Stimulated activated CD4-positive, alpha-beta T cell treated with anti-CD3 and anti-CD28 coated beads, Interleukin-1b, Interleukin-23, amount 100 ng/mL, for 24 hours (primary cell): ENCODE data around the gene LTO1.
A peak's percentile ranks its signal among the peaks of the same experiment; 100 is the strongest.

ENCODE experiments used
- DNase-seq, 4 experiments: peaks; one replicate each; pipeline ENCODE4 v3.0.0-alpha.2; 2020; ENCODE audit warnings: low read depth in 4 of 4, low spot score in 1 of 4

Gene LTO1, protein sequence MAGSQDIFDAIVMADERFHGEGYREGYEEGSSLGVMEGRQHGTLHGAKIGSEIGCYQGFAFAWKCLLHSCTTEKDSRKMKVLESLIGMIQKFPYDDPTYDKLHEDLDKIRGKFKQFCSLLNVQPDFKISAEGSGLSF

DNA sequence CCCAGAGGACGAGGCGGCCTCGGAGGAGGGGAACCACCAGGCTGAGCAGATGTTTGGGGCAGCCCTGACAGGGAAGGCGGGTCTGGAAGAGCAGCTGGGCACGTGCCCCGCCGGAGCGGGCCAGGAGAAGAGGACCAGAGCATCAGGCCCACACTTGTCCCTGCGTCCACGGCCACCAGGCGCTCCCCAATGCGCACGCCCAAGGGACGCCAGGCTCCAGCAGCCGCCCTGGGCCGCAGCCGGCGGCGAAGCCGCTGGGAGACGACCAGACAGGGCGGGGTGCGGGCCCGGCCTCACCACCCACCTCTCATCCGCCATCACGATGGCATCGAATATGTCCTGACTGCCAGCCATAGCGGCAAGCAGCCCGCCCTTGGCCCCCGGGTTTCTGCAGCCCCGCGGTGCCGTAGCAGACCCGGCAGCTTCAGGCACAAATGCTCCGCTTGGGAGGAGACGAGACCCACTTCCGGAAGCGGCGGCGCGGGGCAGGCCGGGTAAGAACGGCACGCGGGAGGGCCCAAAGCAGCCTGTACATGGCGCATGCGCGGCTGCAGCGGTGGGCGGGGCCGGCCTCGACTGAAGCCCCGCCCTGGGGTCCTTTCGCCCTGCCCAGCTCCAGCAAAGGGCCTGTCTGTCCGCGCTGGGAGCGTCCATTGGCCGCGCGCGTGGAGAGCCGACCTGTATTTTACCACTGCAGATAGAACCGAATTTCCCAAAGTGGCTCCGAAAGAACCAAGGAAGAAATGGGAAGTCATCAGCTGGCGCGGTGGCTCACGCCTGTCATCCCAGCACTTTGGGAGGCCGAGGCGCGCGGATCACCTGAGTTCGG lies at the start of gene LTO1:
Gene LTO1 (minus strand): TSS at position 468 of the 829 bp plus-strand sequence. CDS start 114 bp downstream, at position 354.
- peak; percentile 88 to 98 (median 93) for DNase-seq

DNA sequence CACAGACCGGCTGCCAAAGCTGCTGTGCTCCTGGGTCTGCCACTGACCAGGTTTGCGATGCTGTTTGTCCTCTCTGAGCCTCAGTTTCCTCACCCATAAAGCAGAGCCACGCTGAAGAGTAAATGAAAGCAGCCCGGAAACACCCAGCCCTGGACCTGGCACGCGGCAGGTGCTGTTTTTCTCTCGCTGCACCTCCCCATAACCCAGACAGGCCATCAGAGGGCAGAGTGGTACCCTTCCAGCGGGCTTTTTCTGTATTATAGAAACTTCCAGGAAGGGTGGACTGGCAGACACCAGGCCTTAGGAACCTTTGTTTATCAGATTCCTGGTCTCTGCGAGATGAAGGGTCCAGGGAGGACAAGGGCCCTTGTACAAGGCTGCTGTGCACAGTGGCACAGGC lies 46.6 kb upstream of the LTO1 start:
- DNase-seq = no peak

DNA sequence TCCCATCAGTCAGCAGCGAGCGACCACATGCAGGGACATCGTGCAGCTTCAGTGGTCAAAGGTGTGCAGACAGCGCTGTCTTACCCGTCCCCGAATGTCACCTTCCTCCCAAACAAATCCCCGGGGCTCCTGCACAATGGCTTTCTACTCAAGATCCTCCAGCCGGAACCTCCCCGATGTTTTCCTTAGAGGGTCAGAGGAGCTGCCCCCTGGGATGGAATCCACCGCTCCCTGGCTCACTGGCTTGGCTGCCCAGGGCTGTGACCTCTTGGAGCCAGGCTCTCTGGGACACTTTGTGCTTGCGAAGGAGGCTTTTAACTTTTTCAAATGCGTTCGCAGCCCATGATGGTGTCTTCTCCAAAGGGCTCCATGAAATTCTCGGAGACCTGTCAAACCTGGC lies 46.0 kb upstream of the LTO1 start:
- DNase-seq = no peak

DNA sequence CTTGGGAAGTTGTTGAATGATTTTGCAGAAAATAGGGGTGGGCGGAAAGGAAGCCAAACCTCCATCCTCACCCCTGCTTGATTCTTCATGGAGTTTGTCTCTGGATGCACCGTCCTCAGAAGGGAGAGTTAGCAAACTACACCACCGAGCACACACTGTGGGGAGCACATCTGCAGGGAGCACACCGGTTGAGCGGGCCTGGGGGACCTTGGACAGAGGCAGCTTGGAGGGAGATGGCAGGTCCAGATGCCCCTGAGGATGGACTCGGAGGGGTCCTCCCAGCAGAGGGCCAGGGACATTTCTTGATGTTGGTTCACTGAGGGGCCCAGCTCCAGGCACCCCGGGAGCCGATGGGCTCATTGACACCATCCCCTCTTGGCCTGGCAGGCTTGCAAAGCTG lies 43.8 kb upstream of the LTO1 start:
- no peak for DNase-seq

DNA sequence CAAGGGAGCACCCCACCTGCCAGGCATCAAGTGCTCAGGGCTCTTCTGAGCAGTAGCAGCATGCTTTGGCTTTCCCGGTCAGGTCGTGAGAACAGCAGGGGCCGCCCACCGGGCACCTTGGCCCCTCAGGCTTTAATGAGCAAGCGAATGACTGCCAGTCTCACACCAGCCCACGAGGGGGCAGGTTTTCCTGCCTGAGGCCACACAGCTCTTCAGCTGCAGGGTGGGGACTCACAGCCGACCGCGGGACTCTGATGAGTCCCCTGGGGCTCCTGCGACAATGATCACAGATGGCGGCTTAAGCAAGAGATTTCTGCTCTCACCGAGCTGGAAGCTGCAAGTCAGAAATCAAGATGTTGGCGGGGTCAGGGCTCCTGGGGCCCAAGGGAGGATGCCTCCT lies 43.0 kb upstream of the LTO1 start:
- no peak for DNase-seq

DNA sequence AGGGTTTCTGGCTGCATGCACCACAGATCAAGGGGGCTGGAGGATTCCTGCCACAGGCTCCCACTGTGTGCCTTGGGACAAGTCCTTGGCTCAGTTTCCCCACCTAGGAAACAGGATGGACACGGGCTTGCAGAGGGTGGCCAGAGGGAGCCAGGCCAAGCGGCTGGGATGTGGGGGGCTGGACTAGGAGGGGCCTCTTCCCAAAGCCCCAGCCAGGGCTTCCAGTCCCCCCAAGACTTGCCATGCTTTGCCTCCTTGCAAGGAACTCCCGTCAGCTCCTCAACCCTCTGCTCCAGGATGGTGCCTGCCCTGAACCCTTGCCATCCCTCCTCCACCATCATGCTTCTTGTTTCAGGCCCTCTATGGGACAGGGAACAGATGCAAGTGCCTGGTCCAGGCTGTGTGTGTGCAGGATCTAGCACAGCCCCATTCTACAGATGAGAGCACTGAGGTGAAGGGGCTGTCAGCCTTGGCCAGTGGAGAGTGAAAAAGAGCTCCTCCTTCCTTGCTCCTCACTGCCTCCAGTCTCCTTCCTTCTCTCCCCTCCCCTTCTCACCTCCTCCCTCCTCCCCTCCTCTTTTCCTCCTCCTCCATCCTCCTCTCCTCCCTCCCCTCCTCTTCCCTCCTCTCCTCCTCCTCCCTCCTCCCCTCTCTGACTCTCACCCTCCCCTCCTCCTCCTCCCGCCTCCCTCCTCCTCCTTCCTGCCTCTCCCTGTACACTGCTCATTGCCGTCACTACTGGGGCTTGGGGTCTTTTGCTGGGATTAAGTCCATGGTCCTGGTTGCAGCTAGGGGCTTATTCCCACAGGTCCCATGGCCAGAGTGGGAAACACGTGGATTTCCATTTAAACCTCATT lies 42.0 kb upstream of the LTO1 start:
- DNase-seq = no peak

DNA sequence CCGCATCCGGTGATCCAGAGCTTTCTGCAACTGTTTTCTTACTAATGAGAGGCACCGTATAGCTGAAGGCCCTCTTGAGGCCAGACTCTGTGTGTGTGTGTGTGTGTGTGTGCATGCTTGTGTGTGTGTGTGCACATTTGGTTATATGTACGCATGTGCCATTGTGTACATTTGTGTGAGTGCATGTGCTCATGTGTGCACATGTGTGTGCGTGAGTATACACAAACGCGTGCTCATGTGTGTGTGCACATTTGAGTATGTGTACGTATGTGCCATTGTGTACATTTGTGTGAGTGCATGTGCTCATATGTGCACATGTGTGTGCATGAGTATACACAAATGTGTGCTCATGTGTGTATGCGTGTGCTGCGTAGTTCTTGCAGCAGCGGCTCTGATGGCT lies 40.9 kb upstream of the LTO1 start:
- DNase-seq = no peak

DNA sequence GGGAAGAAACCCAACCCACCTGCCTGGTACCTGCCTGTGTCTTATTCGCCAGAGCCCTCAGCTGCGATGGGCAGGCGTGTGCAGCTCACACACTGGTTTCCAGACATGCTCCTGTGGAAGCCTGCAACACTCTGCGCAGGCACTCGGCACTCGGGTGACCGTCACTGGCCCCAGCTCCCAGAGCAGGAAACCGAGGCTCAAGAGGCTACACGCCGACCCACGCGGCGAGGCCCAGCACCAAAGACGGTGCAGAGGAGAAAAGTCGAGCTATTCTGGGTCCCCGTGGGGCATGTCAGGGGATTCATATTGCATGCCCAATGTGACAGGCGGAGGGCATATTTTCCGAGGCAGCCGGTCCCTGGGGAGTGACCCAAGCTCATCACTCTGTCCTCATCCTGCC lies 40.3 kb upstream of the LTO1 start:
- DNase-seq = no peak

DNA sequence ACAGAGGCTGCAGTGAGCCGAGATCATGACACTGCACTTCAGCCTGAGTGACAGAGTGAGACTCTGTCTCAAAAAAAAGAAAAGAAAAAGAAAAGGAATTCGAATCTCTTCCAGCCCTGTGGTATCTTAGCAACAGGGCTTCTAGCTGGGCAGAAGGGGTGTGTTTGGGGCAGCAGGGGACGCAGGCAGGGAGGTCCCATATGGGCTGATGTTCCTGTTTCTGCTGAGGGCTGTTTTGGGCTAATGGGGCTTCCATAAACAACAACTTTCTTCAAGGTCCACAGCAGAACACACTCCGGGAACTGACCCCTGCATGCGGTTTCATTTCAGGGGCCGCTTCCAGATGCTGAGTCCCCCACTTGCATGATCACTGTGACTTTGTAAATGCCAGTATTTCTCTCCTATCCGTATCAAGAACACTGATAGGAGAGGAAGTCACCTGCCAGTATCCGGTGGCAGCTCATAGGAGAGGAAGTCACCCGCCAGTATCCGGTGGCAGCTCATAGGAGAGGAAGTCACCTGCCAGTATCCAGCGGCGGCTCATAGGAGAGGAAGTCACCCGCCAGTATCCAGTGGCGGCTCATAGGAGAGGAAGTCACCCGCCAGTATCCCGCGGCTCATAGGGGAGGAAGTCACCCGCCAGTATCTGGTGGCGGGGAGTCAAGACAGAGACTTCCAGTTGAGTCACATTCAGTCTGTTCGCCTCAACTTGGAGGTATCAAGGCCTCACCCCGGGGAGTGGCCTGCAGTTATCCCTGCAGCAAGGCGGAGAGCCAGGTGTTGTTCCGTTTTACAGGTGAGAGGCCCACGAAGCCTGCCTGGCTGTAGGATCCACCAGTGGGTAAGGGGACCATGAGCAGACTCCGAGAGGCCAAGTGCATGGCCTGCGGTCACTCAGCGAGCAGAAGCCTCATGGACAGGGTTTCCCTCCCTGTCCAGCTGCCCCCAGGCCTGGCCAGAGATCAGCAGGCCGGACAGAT lies 37.0 kb upstream of the LTO1 start:
- DNase-seq = no peak

DNA sequence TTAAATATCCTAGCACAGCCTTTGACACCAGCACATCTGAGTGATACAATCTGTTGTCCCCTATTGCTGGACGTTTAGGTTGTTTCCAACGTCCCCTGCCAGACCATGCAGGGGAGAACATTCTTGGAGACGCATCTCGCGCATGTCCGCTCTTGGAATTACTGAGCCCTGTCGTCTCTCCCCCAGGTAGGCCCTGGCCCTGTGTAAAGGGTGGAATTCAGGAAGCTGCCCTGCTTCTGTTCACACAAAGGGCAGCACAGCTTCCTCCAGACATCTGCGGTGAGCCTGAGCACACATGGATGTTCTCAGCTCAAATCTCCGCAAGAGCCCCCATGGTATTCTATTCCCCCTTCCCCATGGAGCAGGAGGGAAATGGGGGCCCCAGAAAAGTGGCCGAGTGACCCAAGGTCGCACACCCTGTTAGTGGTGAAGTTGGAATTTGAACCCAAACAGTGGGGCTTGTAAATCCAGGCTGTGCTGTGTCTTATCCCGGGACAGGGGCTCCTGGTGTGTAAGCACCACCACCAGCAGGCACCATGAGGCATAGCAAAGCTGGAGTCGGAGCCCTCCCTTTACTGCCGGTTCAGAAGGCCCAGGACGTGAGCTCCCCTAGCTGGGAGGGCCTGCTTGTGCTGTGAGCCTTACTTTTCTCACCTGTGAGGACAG lies 33.7 kb upstream of the LTO1 start:
- DNase-seq = no peak

DNA sequence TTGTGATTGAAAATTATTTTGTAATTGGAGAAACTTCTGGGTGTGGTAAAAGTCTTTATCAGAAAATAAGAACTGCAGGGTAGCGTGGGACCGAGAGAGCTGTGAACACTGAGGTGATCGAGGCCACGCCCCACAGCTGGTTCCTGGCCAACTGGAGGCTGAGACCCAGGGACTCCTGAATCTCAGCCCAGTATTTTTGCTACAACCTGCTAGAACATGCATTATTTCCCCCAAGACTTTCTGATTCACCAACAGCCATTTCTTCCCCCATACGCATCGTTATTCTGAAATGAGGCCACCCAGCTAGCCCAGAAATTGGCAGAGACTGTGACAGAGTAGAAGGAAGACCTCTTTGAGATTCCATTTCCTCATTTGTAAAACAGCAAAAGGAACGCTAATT lies 32.0 kb upstream of the LTO1 start:
- DNase-seq = no peak

DNA sequence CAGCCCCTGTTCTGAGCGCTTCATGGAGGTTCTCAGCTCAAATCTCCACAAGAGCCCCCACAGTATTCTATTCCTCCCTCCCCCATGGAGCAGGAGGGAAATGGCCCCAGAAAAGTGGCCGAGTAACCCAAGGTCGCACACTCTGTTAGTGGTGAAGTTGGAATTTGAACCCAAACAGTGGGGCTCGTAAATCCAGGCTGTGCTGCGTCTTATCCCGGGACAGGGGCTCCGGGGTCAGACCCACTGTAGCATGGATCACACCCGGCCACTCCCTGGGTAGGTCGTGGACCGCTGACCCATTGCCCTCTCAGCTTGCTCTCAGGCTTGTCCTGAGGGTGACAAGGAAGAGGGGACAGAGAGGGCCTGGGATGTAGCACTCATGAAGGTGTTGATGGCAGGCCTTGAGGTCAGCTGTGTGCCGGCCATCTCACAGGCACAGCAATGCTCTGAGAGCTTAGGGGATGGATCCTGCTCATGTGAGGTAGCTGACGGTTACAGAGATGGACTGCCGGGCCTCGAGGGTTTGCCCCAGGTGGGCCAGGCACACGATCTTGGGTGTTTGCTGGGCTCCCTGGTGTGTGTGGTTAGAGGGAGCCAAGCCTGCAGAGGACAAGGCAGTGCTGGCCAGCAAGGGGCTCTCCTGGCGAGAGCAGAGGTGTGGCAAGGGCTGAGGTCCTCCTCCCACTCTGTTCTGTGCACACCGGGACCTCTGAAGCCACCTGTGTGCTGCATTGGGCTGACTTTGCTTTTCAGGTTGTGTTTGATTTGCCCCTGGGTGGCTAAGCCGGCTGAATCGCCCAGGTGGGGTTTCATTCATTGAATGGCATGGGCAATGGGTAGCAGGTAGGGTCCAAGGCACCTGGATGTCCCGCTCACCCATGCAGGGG lies 31.0 kb upstream of the LTO1 start:
- DNase-seq = no peak

DNA sequence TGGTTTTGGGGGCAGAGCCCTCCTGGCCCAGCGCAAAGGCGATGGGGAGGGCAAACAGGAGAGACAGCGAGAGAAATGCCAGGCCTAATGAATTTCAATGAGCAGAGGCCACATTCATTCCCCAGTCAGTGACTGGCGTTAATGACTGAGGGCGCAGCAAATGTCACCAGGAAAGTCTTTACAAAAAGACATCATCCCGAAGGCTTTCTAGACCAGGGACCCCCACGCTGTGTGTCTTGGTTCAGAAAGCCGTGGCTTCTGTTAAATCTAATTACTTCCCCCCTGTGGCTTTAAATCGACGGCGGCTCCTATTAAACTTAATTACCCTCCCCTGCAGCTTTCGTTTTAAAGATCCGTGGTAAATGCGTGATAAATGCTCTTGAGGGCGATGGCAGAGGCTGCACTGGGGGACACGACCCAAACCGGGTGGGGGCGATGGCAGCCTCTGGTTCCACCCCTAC lies 30.2 kb upstream of the LTO1 start:
- no peak for DNase-seq

DNA sequence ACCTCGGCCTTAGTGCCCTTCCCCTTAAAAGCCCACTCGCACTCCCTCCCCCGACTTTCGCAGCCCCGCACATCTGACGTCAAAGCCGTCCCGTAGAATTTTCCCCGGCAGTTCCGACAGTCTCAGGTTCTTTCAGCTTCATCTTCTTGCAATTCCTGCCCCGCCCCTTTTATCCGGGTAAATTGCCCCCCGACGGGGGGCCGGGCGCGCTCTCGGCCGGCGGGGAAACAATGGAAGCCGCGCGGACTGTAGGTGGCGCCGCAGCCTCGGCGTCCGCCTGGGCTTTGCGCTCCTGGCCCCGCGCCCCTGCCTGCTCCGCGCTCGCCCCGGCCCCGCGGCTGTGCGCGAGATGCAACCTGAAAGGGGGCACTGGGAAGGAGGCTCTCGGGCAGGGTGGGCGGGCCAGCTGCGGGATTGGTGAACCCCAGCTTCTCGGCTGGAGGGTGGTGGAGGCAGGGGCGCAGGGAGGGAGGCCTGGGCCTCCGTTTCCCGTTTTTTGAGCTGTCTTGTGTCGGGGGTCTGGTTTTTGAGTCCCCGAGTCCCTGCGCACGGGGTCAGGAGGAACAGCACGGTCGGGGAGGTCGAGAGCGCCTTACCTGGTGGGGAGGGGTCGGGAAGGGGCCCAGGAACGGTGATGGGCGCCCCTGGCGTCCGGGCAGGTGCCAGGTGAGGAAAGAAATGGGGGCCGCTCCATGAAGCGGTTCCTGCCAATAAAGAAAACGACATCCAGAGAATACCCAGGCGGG lies 29.5 kb upstream of the LTO1 start:
- DNase-seq = no peak

DNA sequence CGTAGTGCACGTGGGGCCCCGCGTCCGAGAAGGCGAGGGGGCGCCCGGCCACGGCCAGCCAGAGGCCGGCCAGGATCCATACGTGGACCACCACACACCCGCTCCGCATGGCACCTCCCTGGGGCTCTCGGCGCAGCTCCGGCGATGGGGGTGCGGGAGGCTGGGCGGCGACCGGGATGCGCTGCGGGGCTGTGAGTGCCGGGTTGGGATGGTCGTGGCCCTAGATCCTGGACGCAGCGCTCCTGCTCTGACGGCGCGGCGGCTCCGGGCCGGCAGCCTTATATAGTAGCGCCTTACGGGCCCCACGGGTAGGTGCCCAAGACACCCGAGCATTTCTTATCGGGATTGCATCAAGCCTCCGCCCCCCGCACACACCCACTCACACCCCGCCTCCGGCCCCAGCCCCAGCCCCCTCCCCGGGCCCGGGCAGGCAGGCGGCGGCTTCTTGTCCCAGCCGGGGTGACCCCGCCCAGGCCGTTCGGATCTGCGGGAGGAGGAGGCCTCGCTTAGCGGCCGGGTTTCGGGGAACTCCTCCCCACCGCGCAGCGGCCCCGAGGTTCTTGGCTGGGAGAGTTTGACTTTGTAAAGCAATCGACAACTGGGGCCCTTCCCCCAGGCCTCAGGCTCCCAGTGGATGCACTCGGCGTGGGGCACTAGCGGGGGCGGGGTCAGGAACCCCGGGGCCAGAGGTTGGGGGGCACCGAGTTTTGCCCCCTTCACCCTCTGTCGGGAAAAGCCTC lies 28.8 kb upstream of the LTO1 start, which contains the start of gene FGF19:
Gene FGF19 (minus strand): TSS at position 255 of the 740 bp plus-strand sequence. CDS start 146 bp downstream, at position 109.
- no peak for DNase-seq

DNA sequence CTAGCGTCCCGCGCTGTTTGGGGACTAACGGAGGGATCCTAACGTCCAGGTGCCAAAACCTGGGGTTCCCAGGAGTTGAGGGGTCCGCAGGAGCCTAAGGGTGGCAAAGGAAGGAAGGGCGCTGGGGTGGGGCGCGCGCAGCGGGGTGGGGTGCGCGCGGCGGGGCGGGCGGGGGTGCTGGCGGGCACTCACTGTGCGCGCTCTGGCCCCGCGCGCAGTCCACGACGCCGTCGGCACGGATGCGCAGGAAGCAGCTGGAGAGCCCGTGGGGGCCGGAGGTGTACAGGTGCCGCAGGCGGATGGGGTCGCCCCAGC lies 28.3 kb upstream of the LTO1 start:
- no peak for DNase-seq

DNA sequence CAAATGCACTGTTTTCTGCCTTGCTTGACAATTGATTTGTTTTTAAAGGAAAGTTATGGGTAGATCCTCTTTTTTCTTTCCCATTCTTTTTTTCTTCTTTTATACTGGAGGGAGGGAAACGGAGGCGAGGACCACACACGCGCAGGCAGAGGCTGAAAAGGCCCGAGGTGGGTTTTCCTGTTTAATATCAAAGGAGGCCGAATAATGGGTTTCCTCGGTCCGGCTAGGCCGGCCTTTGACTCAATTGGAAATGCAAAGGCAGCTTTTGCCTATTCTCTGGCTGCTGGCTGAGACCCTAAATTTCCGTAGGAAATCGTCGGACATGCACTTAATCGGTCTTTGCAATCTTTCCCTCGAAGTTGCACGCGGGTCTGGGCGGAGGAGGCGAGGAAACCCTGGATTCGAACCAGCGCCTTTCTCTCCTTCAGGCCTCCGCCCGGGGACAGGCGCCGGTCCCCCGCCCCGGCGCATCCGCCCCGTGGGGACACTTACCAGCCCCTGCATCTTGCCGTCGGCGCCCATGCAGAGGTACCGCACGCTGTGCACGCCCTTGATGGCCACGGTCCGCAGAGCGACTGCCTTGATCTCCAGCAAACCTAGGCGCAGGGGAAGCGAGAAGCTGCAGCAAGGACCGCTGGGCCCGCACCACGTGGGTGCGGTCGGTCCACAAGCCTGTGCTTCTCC lies 27.8 kb upstream of the LTO1 start:
- no peak for DNase-seq
